ENCODE measurements around the gene LRCH4.

The LRCH4 gene

DNA sequence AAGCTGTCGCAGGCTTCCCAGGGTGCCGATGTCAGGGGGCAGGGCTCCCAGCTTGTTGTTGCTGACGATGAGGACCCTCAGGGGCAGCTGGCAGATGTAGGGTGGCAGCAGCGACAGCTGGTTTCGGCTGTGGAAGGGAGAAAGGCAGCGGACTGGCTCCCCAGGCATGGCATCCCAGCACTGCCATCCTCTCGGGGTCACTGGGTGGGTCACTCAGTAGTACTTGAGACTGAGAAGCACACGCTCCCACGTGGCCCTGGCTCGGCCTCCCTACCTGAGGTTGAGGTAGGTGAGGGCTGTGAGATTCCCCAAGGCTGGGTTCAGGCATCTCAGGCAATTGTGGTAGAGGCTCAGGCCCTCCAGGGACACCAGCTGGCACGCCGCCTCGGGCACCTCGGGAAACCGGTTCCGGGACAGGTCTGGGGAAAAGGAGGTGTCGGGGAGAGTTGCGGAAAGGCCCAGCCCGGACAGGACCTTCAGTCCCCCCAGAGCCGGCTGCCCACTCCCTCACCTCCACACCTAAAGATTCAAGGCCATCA, 3.8 kb downstream of the LRCH4 start:
- no peak for DNase-seq (ENCODE audit: low read depth)

- DNase-seq (ENCODE audit: low read depth), result no peak
These were observed 5.3 kb downstream of the LRCH4 start for GRCh38 chr7:100580466-100581283.

DNA sequence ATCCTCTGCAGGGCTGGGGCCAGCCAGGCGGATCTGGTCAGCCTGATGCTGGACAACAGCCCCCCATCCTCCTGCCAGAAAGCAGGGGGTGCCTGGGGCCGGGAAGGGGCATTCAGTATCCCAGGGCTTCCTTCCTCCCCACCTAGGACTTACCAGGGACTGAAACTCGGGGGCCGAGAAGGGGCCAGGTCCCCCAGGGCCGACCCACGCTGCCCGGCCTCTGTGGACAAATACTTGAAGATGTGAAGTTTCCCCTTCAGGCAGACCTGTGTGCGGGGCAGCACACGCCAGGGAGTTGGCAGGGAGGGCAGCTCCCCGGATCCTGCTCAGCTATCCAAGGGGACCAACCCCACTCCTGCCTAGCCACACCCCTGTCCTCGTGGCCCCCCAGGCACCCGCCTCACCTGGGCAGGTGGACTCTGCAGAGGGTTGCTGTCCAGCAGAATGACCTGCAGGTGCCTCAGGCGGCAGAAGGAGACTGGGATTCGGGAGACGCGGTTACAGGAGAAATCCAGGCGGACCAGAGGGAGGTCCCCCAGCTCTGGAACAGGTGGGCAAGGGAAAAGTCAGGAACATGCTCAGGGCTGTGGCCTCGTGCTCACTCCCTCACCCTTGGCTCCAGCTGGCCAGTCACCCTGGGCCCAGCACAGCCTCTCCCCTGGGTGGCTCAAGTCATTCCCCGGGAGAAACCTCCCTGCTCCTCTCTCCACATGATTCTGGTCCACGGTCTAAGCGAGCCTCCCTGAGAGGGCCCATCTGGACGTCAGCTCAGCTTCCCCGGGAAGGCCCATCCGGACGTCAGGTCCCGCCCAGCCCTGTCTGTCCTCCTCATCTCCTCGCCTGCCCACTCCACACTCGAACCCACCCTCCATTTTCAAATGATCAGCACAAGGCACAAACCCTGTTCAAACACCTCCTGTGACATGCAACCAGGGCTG, 7.4 kb downstream of the LRCH4 start:
- no peak for DNase-seq (ENCODE audit: low read depth)

DNA sequence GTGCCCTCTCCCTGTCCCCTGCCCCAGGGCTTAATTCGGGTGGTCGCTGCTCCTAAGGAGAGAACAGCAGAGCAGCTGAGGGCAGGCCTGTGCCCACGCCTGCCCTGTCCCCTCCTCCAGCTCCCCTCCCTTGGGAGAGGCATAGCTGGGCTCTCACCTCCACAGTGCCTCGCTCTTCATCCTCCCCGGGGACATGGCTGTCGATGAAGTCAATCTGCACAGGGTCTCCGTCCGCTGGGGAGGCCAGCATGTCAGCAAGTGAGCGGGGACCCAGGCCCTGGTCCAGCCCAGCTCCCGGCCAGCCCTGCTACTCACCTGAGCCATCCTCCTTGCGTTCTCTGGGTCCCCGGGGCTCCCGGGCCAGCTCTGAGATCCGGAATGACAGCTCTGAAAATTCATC, 8.4 kb downstream of the LRCH4 start:
- DNase-seq (ENCODE audit: low read depth), result no peak

- no peak for DNase-seq (ENCODE audit: low read depth)
These were observed 8.8 kb downstream of the LRCH4 start for GRCh38 chr7:100577103-100577502.

DNA sequence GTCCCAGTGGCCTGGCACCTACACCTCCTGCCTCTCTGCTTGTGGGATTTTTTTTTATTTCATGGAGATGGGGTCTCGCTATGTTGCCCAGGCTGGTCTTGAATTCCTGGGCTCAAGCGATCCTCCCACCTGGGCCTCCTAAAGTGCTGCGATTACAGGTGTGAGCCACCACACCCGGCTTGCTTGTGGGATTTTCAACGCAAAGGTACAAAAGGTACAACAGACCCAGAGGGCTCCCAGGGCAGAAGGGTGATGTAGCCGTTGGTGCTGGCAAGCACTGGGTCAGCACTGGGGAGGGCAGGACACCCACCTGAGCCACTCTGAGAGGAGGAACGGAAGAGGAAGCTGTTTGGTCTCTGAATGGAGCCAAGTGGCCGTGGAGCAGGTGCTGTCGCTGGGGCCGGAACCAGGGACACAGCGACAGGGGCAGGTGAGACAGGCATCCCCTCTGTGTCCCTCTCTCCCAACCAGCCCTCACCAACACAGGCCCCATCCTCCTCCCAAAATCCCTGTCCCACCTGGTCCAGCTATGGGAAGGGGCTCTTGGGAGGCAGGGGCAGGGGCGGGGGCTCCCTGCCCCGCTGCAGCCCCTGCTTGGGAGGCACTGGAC, 9.4 kb downstream of the LRCH4 start:
- DNase-seq (ENCODE audit: low read depth), result no peak

DNA sequence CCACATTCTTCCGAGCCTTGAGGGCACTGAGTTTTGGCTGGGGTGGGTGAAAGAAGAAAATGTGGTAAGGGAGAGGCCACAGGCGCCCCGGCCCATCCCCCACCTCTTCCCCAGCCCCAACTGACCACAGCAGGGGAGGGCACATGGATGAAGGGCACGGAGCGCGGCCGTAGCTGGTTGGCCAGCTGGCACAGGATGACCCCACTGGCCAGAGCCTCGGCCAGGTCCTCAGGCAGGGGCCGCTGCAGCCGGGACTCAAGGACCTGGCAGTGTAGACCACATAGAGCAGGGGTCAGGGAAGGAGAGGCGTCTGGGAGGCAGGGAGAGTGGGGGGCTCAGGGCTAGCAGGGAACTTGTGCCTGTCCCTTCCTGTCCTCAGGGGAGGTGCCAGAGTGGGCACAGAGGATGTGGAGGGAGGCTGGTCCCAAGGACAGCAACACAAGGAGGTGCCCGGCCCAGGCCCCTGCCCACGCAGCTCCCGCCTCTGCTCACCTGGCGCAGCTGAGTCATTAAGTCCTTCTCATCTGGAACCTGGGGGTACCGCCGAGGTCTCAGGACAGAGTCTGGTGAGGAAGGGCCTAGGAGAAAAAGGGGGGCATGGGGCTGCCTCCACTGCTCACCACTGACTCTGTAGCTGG, 10.1 kb downstream of the LRCH4 start:
- no peak for DNase-seq (ENCODE audit: low read depth)

GRCh38 chr7:100575206-100575631, 10.7 kb downstream of the LRCH4 start:
- no peak for DNase-seq (ENCODE audit: low read depth)

- no peak for DNase-seq (ENCODE audit: low read depth)
These were observed 11.3 kb downstream of the LRCH4 start for GRCh38 chr7:100574362-100575205.

GRCh38 chr7:100573691-100574361, 12.1 kb downstream of the LRCH4 start, which contains the start of gene SAP25:
SAP25 (minus strand) TSS chr7:100573900; CDS start chr7:100573742, 158 bp downstream.
- no peak for DNase-seq (ENCODE audit: low read depth)

DNA sequence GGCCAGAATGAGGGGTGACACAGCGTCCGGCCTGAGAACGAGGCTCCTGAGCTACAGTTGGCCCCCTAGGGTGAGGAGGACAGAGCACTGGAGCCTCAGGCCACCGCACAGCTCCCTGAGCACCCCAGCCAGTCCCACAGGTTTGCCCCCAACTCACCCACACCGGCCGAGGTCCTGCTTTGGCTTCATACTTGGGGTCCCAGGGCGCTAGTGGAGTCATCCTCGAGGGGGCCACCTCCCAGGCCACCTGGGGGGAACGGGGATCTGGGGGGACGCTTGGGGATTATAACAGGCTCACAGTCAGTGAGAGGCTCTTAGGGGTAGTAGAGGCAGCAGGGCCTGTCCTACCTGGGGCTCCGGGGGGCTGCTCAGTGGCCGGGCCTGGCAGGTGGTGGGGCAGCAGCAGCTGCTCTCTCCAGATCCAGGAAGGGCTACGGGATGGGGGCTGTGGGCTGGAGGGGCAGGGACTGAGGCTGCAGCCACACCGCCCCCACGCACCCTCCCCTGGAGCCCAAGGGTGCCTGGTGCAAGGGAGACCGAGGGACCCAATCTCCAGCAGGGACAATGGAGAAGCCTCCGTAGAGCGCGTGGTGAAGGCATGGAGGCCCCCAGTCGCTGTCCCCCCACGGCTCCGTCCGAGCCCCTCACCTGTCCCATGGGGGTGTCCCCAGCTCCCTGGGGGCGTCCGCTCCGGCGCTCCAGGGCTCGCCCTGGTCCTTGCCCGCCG, 12.8 kb downstream of the LRCH4 start:
- DNase-seq (ENCODE audit: low read depth), result no peak

DNA sequence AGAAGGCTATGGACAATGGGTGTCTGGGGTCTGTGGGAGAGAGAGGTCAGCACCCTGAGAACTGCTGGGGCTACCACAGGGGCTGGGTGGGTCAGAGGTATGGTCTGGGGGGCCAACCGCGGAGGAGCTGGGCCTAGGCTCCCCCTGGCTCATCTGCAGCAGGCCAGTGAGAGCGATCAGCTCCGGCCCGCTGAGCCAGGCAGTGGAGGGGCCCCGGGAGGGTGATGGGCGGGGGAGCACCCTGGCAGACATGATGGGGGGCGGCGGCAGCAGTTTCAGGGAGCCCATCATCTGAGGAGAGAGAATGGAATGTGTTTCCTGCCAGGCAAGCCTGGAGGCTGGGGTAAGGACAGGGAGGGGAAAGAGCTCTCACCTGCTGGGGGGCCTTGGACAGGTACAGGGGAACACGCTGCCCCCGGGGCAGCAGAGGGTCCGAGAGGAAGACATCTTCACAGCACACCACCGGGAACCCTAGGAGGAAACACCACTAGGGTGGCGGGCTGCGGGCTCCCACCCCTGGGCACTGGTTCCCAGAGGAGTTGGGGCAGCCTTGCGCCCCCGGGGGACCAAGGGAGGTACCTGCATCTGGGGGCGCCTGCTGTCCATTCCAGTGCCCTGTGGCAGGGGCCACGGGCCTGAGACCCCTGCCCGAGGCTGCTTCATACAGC, 13.5 kb downstream of the LRCH4 start:
- DNase-seq (ENCODE audit: low read depth), result no peak

GRCh38 chr7:100571829-100572116, 14.2 kb downstream of the LRCH4 start:
- no peak for DNase-seq (ENCODE audit: low read depth)

- no peak for DNase-seq (ENCODE audit: low read depth)
These were observed 14.7 kb downstream of the LRCH4 start for GRCh38 chr7:100570954-100571828.

- DNase-seq (ENCODE audit: low read depth), result peak; percentile 34
These were observed 16.8 kb downstream of the LRCH4 start for GRCh38 chr7:100568896-100569844.

GRCh38 chr7:100568176-100568895, 17.6 kb downstream of the LRCH4 start:
- no peak for DNase-seq (ENCODE audit: low read depth)
